Ishikawa (cell line): ENCODE results near the gene NUDT17.

Experiments used
- CEBPB ChIP-seq: IDR thresholded peaks from 2 replicates; pipeline ENCODE4 v1.6.1; 2012
- CREB1 ChIP-seq: IDR thresholded peaks from 2 replicates; pipeline ENCODE4 v1.6.1; 2012; ENCODE audit warnings: low read depth
- EGR1 ChIP-seq: IDR thresholded peaks from 2 replicates; pipeline ENCODE4 v1.6.1; 2012
- EP300 ChIP-seq: IDR thresholded peaks from 2 replicates; pipeline ENCODE4 v1.6.1; 2012; ENCODE audit warnings: borderline replicate concordance
- FOXM1 ChIP-seq: IDR thresholded peaks from 2 replicates; pipeline ENCODE4 v1.6.1; 2012; ENCODE audit warnings: low read depth, borderline replicate concordance
- NFIC ChIP-seq: IDR thresholded peaks from 2 replicates; pipeline ENCODE4 v1.6.1; 2012
- RAD21 ChIP-seq: IDR thresholded peaks from 2 replicates; pipeline ENCODE4 v1.6.1; 2012; ENCODE audit warnings: low read depth
- TAF1 ChIP-seq: IDR thresholded peaks from 2 replicates; pipeline ENCODE4 v1.6.1; 2012; ENCODE audit warnings: low read depth, mild to moderate bottlenecking
- TCF12 ChIP-seq: IDR thresholded peaks from 2 replicates; pipeline ENCODE4 v1.6.1; 2012; ENCODE audit warnings: low read depth
- TEAD4 ChIP-seq: IDR thresholded peaks from 2 replicates; pipeline ENCODE4 v1.6.1; 2012
- YY1 ChIP-seq: IDR thresholded peaks from 2 replicates; pipeline ENCODE4 v1.6.1; 2012; ENCODE audit warnings: low read depth
- ZBTB7A ChIP-seq: IDR thresholded peaks from 2 replicates; pipeline ENCODE4 v1.6.1; 2012; ENCODE audit warnings: low read depth
- TF ChIP-seq, protein P1 (sequence below): IDR thresholded peaks from 2 replicates; pipeline ENCODE4 v1.6.1; 2012
- TF ChIP-seq, protein P2 (sequence below): IDR thresholded peaks from 2 replicates; pipeline ENCODE4 v1.6.1; 2012
- TF ChIP-seq, protein P3 (sequence below): IDR thresholded peaks from 2 replicates; pipeline ENCODE4 v1.6.1; 2012; ENCODE audit warnings: low read depth, mild to moderate bottlenecking

NUDT17 gene

DNA sequence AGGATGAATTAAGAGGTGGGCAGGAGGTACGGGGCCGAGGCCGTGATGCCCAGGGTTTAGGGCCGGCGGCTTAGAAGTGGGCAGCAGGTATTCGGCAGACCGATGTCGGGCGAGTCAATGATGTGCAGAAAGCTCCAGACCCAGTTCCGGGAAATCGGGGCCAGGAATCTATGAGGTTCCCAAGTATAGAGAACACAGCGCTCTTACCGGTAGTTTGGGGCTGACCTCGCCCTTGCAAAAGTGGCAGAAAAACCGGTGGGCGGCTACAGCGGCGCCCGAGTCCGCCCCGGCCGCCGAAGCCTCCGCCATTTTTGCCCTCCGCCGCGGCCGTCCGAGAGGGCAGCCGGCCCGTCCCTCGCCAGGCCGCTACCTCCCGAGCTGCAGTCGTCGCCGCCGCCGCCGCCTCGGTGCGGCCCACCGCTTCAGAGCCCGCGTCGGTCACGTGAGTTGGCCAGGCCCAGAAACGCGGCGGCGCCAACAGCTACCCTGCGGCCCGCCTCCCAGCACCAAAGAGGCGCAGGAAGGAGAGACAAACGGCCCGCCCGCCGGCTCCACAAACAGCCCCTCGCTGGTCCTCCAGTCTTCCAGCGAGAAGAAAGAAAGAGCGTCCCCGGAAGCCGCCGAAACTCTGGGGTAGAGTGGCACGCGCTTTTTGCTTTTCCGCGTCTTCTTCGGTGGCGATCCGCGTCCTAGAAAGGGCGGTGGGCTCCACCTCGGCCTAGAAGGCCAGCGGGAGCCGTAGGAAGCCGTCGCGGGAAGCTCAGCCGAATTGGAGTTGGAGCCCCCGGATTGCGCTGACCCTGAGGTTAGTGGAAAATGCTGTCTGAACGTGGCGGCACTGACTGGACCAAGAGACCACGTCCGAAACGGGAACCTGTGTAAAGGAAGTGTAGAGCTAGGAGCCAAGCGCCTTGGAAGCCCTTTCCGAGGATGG lies 21.6 kb upstream of the NUDT17 start, which contains the start of the genes POLR3C and RNF115:
Gene POLR3C (plus strand): TSS at position 636 of the 934 bp plus-strand sequence. CDS start 1,577 bp downstream, outside the sequence.
Gene RNF115 (minus strand): TSS at position 531 of the 934 bp plus-strand sequence. CDS start 222 bp downstream, at position 309.
- TF ChIP-seq TCF12 = peak; percentile 29; the same call in 1 of the 2 replicates
- TF ChIP-seq, protein P1, sequence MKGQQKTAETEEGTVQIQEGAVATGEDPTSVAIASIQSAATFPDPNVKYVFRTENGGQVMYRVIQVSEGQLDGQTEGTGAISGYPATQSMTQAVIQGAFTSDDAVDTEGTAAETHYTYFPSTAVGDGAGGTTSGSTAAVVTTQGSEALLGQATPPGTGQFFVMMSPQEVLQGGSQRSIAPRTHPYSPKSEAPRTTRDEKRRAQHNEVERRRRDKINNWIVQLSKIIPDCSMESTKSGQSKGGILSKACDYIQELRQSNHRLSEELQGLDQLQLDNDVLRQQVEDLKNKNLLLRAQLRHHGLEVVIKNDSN = peak; percentile 93
- TF ChIP-seq EP300 = no peak; the same call in 1 of the 2 replicates
- TF ChIP-seq EGR1 = no peak
- TF ChIP-seq TAF1 = peak; percentile 94
- no peak for TF ChIP-seq CREB1
- TF ChIP-seq, protein P2, sequence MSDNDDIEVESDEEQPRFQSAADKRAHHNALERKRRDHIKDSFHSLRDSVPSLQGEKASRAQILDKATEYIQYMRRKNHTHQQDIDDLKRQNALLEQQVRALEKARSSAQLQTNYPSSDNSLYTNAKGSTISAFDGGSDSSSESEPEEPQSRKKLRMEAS = peak; percentile 85
- TF ChIP-seq YY1 = peak; percentile 85

DNA sequence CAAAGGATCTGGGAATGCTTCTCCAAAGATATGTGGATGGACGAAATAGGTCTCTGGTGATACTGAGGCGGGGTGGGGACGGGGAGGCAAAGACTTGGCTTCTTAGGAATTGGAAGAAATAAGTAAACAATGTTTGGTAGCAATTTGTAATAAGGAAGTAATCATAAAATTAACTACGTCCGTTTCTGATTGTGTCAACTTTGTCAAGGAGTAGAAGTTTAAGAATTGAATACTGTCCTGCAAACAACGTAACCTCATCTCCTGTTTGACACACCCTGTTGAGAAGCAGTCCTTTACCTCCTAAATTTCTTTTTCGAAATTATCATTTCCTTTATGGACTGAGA lies 21.0 kb upstream of the NUDT17 start:
- TF ChIP-seq TEAD4 = no peak
- TF ChIP-seq, protein P1 = no peak
- no peak for TF ChIP-seq CREB1
- TF ChIP-seq FOXM1 = no peak
- TF ChIP-seq, protein P3, sequence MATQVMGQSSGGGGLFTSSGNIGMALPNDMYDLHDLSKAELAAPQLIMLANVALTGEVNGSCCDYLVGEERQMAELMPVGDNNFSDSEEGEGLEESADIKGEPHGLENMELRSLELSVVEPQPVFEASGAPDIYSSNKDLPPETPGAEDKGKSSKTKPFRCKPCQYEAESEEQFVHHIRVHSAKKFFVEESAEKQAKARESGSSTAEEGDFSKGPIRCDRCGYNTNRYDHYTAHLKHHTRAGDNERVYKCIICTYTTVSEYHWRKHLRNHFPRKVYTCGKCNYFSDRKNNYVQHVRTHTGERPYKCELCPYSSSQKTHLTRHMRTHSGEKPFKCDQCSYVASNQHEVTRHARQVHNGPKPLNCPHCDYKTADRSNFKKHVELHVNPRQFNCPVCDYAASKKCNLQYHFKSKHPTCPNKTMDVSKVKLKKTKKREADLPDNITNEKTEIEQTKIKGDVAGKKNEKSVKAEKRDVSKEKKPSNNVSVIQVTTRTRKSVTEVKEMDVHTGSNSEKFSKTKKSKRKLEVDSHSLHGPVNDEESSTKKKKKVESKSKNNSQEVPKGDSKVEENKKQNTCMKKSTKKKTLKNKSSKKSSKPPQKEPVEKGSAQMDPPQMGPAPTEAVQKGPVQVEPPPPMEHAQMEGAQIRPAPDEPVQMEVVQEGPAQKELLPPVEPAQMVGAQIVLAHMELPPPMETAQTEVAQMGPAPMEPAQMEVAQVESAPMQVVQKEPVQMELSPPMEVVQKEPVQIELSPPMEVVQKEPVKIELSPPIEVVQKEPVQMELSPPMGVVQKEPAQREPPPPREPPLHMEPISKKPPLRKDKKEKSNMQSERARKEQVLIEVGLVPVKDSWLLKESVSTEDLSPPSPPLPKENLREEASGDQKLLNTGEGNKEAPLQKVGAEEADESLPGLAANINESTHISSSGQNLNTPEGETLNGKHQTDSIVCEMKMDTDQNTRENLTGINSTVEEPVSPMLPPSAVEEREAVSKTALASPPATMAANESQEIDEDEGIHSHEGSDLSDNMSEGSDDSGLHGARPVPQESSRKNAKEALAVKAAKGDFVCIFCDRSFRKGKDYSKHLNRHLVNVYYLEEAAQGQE = no peak
- TF ChIP-seq NFIC = no peak
- no peak for TF ChIP-seq EGR1
- TF ChIP-seq ZBTB7A = no peak
- TF ChIP-seq, protein P2 = no peak
- TF ChIP-seq TCF12 = no peak
- no peak for TF ChIP-seq EP300

DNA sequence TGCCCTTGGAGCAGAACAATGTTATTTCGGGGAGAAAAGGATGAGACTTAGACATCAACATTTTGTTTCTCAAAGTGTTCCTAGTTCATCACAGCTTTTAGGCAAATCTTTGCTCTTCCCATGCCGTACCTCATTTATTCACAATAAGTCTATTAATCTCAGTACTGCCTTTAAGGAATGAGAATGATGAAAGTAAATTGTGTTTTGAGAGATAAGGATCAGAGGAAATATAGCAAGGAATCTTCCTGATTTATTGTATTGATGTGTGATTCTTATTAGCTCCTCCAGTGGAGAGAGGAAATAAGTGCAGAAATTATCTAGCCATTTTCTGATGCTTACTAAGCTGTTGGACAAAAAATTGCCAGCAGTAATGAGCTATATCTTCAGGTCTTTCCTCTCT lies 19.4 kb upstream of the NUDT17 start:
- no peak for TF ChIP-seq CEBPB
- no peak for TF ChIP-seq TEAD4
- TF ChIP-seq EGR1 = no peak
- no peak for TF ChIP-seq ZBTB7A
- TF ChIP-seq EP300 = no peak
- TF ChIP-seq CREB1 = no peak
- no peak for TF ChIP-seq FOXM1
- TF ChIP-seq NFIC = no peak
- TF ChIP-seq, protein P3 = no peak
- no peak for TF ChIP-seq YY1
- TF ChIP-seq TCF12 = no peak
- no peak for TF ChIP-seq TAF1
- TF ChIP-seq, protein P2 = no peak
- TF ChIP-seq RAD21 = no peak
- TF ChIP-seq, protein P1 = no peak

DNA sequence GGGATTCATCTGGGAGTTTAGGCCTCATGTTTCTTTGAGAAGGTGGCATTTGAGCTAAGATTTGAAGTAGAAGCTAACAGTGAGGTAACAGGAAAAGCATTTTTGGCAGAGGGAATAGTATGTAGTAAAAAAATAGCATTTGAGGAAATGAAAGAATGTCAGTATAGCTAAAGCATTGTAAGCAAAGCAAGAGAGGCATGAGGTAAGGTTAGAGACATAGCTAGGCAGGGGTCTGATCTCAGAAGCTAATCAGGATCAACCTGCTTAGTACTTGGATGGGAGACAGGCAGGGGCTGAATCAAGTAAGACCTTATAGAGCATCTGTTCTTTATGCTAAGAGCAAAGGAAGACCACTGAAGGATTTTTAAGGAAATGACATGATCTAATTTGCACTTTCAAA lies 17.5 kb upstream of the NUDT17 start:
- TF ChIP-seq NFIC (no peak), TAF1 (no peak), FOXM1 (no peak), RAD21 (no peak), EGR1 (no peak), EP300 (no peak)

DNA sequence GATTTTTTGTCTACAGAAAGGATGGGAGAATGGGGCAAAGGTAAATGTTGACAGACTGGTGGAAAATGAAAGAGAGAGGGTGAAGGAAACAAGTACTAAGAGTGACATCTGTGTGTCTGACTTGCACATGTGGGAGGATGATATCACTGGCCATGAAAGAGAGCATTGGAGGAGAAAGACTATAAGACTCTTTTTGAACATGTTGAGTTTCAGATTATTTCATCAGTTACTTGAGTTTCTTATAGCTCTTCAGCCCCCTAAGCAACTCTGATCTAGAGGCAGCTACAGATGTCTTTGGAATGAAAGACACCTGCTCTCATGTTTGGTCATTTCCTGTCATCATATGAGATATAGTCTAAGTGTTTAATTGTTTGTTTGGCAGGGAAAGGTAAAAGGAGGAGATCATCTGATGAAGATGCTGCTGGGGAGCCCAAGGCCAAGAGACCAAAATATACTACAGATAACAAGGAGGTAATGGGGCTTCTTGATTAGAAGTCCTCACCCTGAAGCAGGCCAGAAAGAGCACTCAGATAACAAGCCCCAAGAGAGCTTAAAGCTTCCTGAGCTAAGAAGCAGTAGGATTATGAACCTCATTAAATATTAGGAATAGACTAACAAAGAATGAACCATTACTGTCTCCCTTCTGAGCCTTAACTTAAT lies 16.9 kb upstream of the NUDT17 start:
- TF ChIP-seq CREB1 = no peak
- TF ChIP-seq YY1 = no peak
- TF ChIP-seq EP300 = no peak
- TF ChIP-seq, protein P1 = no peak
- TF ChIP-seq RAD21 = no peak
- TF ChIP-seq FOXM1 = no peak
- TF ChIP-seq, protein P2 = no peak
- TF ChIP-seq TEAD4 = no peak
- TF ChIP-seq ZBTB7A = no peak
- TF ChIP-seq TCF12 = no peak
- TF ChIP-seq, protein P3 = no peak
- no peak for TF ChIP-seq CEBPB
- TF ChIP-seq EGR1 = no peak
- no peak for TF ChIP-seq NFIC
- no peak for TF ChIP-seq TAF1
